Stimulated activated CD4-positive, alpha-beta T cell treated with anti-CD3 and anti-CD28 coated beads, Interleukin-2, amount 100 ng/mL, for 4 hours (primary cell): Measurements from ENCODE around the gene MLLT6.

Source experiments
- DNase-seq: peaks from one replicate; pipeline ENCODE4 v3.0.0-alpha.2; 2020; ENCODE audit warnings: low read depth

Gene MLLT6

DNA sequence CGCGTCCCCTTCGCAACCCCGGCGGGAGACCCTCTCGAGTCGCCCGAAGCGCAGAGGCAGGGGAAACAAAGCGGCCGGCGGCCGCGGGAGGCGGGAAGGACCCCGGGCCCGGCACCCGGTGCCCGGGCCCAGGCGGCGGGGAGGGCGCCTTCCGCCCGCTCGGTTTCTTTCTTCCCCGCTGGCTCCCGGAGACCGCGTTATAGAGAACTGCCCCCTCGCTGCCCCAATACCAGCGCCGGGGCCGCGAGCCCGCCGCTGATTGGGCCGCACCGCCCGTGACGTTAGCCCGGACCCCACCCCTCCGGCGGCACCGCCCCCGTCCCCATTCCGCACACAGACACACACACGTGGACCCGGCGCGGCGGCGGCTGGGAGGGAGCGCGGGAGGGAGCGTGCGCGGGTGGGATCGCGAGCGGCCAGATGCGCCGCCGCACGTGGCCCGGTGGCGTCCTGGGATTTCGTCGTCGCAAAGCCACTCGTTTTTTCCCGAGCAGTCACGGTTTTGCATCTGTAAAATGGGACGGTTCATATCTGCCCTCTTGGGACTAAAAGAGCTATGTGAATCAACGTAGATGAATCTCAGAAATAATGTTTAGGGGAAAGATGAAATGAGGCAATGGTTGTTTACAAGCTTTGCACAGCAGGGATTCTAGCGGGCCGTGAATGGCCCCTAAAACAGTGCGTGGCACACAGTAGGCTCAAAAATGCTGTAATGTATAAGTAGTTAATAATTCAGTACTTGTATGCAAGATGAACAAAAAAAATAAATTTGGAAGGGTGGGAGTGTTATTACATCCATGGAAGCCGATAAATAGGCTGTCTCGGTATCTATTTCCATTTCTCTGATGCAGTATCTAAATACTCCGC, 30.1 kb upstream of the MLLT6 start, which contains the start of gene EPOP:
EPOP (minus strand) TSS at position 209 of the 867 bp plus-strand sequence. CDS start 462 bp downstream, outside the sequence.
- peak; percentile 93 for DNase-seq

DNA sequence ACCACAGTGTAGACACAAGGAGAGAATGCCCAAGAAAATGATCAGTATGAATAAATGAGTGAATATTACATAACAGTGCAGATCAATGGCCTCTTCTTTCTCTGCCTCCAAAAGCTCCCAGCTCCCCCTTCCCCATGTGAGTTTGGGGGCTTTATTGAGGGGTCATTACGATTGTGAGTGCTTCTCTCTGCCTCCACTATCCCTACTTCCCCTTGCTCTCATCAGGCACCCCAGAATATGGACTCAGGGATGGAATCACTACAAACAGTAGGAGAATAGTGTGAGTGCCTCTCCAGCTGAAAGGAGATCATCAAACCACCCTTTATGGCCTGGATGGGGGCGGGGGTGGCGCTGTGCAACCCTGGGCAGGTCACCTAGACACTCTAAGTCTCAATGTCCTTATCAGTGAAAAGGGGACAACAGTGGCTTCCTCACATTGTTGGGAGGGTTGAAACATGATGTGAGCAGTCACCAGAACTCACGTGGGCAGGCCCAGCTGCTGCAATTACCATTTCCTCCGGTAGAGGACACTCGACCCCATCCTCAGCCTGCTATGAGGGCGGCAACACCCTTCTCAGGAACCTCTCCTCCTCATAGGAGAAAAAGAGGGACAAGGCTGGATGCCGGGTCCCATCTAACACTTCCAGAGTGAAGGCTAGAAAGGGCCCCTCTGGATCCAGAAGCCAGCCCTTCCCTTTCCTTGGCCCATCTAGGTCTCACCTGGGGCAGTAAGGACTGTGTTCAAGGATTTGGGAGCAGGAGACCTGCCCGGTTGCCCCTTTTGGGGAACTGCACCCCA, 28.2 kb upstream of the MLLT6 start:
- peak; percentile 71 for DNase-seq

DNA sequence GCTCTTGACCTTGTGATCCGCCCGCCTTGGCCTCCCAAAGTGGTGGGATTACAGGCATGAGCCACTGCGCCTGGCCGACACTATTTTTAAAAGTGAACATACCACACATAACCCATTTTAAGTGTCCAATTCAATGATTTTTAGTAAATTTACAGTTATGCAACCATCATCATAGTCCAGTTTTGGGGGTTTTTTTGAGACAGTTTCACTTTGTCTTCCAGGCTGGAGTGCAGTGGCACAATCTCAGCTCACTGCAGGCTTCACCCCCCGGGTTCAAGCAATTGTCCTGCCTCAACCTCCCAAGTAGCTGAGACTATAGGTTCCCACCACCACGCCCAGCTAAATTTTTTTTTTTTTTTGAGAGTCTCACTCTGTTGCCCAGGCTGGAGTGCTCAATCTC, 27.3 kb upstream of the MLLT6 start:
- no peak for DNase-seq

DNA sequence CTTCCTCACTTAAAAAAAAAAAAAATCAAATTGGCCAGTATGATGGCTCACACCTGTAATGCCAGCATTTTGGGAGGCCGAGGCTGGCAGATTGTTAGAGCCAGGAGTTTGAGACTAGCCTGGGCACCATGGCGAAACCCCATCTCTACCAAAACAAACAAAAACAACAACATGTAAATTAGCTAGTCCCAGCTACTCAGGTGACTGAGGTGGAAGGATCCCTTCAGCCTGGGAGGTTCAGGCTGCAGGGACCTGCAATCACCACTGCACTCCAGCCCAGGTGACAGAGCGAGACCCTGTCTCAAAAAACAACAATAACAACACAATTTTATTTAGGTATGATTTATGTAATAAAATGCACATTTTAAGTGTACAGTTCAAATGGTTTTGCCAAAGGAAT, 24.0 kb upstream of the MLLT6 start:
- DNase-seq: no peak

DNA sequence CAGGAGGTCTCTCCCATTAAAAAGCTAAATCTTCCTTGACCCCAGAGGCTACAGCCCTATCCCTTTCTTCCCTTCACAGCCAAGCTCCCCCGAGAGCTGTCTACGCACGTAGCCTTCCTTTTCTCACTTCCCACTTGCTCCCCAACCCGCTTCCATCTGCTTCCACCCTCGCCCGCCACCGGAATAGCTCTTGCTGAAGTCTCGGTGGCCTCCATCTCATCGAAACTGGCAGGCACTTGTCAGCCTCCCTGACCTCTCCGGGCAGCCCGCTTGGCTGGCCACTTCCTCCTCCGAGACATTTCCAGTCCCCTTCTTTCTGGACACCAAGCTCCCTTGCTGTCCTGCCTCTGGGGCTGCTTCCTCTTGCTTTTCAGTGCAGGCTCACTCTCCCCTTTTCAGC, 19.6 kb upstream of the MLLT6 start:
- no peak for DNase-seq

DNA sequence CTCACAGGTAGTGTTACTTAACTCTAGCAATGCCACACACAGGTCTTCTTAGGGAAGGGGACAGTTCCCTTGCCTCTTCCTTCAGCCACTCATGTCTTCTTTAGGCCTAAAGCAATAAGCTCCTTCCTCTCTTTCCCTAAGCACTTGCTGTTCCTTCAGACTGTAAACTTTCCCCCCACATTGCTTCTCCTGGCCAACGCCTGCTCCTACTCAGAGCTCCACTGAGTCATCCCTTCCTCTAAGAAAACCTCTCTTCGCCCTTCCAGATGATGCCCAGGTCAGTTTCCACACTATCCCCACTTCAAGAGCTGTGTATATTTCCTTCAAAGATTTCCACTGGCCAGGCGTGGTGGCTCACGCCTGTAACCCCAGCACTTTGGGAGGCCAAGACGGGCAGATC, 17.8 kb upstream of the MLLT6 start:
- no peak for DNase-seq

DNA sequence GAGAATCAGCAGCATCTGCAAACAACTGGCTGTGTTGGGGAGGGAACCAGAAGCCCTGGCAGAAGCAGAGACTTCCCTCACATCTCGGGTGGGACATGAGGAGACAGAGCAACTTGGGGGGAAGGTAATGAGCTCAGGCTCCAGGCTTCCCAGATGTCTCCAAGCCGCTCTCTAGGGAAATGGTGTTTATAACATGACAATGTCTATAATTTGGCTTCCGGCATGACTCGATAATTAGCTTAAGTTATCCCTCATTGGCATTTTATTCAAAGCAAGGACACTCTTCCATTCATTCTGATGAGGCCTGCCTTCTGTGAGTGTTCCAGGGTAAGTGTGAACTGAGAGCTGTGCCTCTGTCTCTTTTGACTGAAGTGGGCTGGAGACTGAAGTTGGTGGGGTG, 14.7 kb upstream of the MLLT6 start:
- DNase-seq: no peak

DNA sequence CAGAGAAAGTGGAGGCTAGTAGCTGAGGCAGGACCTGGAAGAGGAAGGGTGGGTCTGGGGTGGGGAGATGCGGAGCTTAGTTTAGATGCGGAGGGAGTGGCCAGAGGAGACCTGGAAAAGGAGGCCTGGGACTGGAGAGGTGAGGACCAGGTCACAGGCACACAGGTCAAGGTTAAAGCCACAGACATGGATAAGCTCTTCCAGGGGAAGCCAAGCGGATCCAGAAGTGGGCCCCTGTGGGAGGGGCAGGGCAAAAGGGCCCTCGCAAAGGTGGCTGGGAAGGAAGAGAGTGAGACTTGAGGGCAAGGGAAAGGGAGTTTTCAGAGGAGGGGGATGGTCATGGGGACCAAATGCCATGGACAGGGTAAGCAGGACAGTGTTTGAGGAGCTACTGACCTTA, 13.9 kb upstream of the MLLT6 start:
- no peak for DNase-seq

DNA sequence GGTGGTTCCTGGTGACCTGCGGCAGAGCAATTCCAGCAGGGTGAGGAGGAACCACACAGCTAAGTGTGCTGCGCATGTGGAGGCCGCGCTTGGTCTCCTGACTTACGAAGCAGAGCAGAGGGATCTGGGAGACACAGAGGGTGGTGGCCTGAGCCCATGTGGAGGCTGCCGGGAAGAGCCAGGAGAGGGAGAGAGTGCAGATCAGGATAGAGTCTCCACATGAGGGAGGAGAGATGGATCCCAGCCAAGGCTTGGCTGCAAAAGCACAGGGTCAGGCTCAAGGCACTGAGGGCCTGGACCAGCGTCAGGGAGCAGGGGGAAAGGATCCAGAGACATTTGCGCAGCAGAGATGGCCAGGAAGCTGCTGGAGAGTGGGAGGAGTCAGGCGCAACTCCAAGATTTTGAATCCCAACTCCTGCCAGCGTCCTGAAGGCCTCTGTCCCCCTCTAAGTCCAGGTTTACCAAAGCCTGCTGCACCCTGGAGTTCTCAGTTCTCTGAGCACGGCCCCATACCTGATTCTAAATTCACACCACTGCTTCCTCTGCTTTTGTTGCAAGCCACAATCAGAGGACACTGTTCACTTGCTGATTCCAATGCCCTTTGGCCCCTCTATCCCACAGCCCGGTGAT, 11.3 kb upstream of the MLLT6 start:
- no peak for DNase-seq

DNA sequence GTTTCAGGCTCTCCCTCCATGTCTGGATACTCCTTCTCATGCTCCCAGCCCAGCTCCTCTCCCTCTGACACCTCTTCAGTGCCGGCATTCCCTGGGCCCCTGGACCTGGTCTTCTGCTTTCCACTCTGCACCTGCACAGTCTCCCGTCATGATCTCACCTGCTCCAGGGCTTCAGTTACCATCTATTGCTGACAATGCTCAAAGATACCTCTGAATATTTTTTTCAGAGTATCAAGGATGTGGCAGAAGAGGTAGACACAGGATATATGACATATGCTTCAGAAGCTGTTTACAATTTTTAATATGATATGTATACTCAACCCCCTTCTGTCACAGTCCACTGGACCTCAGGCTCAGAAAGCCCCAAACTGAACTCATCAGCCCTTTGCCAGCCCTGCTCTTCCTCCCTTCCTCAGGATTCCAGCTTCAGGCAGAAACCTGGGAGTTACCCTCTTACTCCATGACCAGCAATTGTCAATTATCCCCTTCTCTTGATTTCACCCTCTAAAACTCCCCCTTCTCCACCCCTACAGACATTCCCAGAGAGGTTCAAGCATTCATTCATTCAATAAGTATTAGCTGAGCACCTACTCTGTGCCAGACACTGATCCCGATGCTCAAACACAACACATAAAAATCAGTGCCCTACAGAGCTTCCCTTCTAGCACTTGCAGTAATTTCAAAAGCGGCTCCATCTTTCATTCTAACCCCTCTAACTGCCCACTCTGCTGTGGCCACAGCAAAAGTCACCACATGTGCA, 7.8 kb upstream of the MLLT6 start:
- no peak for DNase-seq

DNA sequence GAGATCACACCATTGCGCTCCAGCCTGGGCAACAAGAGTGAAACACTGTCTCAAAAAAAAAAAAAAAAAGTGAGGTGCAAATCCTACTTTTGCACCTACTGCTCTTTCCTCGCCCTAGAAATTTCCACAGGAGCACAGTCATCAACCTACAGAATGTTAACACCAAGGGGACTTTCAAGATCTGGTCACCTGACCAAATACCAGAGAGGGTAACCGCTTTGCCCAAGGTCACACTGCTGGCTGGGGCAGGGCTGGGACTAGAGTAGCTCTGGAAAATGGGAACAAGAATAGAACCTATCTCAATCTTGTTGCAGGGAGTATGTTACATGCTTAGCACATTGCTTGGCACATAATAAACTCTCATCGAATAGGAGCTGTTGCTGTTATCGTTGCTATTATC, 6.3 kb upstream of the MLLT6 start:
- no peak for DNase-seq

DNA sequence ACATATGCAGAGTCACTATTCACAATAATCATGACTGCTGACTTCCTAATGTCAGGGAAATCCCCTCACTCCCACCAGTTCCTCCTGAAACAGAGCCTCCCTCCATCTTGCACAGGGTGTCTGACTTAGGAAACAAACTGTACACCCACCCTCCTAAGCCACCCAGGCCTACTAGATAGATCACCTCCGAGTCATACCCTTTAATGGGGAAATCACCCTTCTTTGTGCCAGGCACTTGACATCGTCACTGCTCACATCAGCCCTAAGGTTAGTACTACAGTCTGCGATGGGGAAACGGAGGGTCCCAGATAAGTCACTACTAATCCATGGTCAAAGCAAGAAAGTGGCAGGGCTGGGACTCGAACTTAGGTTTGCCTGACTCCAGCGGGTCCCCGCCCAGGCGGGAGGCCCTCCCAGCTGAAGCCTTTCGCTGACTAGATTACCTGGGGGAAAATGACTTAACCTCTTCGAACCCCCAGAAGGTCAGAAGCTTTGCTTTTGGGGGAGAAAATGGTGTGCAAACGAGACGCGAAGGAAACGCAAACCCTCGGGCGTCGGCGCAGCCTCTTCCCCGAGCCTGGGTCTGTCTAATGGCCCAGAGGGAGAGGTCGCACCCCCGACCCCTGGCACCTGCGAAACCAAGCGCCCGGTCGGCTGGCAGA, 3.4 kb upstream of the MLLT6 start:
- peak; percentile 86 for DNase-seq

DNA sequence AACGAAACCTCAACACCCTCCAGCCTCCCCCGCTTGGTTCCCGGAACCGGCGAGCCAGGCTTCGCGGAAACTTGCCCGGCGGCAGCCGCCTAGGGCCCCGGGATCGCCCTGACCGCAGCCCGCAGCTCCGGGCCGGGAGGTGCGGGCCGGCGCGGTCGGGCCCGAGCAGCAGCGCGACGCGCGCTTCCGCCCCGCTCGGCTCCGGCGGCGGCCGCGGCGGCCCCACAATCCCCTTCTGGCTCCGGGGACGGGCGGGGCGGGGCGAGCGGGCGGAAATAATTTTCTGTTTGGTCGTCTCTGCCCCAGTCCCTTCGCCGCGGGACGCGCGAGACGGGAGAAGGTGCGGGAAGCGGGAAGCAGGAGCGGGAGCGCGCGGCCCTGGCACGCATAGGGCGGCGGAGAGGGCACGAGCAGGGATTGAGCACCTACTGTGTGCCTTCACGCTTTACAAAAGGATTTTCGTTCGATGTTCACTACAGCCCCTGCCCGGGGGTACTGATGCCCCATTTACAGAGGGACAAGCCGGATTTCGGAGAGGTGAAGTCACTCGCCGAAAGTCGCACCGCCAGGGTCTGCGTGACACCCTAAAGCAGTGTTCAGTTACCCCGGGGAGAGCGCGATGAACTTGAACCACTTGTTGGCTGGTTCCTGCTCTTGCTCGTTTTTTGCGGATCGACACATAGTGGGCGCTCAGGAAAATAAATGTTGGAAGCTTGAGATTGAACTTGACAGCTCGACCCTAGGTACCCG, 2.7 kb upstream of the MLLT6 start:
- DNase-seq: peak; percentile 72

DNA sequence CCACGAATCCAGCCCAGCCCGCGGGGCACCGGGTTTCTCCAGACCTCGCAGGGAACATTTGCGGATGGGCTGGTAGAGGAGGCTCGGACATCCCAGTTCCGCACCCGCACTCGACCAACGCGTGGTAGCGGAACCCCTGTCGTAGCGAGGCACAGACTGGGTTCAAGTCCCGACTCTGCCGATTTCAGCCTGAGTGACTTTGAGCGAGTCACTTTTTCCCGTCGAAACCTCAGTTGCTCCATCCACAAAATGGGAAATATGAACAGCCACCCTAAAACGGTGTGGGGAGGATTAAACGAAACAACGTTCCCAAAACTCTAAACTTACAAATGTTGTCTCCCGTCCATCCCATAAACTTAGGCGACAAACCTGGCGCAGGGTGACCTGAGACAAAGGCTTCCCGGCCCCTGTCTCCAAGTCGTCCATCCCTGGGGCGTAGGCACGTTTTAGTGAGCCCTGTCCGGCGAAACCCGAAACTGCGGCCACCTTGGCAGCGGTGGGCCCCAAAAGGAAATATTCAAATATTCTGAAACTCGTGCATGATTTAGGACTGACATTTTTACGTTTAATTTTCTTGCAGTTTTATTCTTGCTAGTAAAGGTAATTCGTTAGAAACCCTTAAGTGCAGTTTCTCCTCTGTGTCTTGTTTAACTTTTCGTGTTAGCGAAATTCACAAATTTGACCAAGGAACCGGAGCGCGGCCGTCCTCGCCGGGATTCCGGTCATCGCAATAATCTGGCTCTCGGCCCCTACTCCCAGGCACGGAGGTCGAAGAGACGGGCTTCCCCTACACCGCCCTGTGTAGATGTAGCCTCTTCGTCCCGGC, 1.9 kb upstream of the MLLT6 start:
- no peak for DNase-seq

DNA sequence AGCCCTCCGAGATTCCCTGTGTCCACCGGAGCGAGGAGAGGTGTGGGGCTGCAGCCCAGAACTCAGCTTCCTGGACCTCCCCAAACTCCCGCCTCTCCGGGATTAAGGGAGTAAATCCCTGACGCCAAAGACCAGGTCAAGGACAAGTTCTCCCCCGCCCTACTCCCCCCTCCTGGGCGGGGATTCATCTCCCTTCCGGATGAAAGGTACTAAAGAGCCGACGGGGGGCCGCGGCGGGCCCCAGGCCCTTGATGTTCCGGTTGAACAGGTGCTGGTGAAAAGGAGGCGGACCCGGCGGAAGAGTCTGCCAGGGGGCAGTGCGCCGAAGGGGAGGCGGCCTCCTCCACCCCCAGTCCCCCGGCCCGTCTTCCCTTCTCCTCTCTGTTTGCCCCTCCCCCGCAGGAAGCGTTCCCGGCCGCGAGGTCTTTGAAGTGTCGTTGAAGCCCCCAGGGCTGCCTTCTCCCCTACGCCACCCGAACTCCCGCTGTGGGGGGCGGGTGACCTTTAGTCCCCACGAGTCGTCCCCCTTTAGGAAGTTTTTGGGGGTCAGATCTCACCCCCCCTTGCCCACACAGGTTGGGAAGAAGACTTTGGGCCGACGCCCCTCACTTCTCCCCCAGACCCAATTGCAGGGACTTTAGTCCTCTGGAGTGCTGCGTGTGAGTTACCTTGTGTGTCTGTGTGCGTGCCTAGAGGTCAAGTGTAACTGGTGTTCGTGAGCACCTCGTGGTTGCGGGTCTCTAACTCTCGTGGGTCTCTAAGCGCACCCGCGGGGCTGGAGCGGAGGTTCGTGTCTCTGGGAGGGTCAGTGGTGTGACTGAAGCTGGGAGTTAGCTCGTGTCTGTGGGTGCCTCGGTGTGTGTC, 1.1 kb upstream of the MLLT6 start:
- DNase-seq: peak; percentile 89

DNA sequence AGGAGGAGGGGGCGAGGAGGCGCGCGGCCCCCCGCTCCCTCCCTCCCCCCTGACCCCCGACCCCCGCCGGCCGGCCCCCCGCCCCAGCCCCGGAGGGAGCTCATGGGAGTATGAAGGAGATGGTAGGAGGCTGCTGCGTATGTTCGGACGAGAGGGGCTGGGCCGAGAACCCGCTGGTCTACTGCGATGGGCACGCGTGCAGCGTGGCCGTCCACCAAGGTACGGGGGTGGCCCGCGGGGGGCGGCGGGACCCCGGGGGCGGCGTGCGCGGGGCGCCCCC, 390 bp downstream of the MLLT6 start:
- DNase-seq: no peak

DNA sequence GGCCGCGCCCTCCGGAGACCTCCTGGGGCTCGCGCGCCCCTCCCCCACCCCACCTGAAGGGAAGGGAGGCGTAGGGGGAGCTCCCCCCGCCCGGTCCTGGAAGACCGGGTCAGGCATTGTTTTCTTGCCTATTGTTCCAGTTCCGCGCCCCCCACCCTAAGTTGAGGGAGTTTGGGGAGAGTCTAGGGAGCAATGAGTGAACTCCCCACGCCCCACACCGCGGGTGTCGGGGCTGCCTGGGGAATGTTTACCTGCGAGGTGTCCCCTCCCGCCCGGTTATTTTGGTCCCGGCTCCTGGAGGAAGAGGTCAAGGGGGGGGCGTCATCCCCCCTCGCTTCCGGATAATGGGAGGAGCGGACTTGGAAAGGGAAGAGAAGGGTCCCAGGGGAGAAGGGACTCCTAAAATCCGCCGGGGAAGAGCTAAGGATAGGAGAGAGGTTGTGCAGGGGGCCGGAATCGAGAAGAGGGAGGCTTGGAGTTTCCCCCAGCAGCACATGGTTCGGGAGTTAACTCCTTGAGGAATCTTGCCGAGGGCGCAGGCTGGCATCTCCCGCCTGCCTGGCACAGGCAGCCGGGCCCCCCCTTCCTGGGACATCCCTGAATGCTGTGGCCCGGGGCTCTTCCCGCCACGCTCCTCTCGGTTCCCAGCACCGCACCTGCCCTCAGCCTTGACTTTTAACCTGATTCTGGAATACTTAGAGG, 881 bp downstream of the MLLT6 start:
- DNase-seq: no peak

DNA sequence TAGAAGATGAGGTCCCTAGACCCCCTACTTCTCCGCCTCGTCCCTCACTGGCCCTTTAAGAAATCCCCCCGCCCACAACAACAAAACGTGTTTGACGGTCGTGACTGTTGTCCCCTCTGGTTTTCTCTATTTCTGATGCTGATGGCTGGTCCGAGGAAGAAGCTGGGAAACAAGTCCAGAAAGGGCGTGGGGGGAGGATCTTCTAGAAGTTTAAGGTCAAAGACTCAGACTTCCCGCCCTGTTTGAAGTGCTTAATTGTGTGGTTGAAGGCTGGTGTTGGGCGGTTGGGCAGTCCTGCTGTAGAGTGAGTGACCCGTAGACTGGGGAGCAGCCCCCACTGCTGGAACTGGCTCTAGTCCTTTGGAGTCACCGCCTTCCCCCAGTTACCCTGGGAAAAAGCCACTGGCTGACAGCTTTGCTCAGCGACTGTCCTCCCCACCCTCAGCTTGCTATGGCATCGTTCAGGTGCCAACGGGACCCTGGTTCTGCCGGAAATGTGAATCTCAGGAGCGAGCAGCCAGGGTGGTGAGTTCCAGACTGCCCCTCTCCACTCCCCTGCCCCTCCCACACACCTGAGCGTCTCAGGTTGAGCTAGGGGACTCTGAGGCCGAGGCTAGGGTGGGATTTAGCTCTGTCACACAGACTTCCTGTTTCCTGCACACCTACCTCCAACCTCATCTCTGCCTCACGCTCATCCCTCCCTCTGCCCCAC, 1.6 kb downstream of the MLLT6 start:
- peak; percentile 65 for DNase-seq
